Chondrocyte (in vitro differentiated cells): Measurements from ENCODE around the gene HACD4. TPM values are rescaled to one million over a fixed set of nuclear protein-coding genes. Genes with fewer than 3 reads are reported as not detected.

ENCODE experiments used
- DNase-seq: peaks from one replicate; pipeline ENCODE4 v3.0.0; 2021; ENCODE audit warnings: mixed read lengths, low spot score
- H3K27ac Mint-ChIP-seq: one replicate; pipeline ENCODE4 v1.8.0; 2021; ENCODE audit warnings: mild to moderate bottlenecking, moderate library complexity, mixed read lengths; ENCODE audit not compliant: unreplicated experiment
- H3K27me3 Mint-ChIP-seq: 2 replicates; pipeline ENCODE4 v1.8.0; 2021; ENCODE audit warnings: low read depth, mixed read lengths
- H3K36me3 Mint-ChIP-seq: 2 replicates; pipeline ENCODE4 v1.8.0; 2021; ENCODE audit warnings: low read depth, mixed read lengths
- H3K4me1 Mint-ChIP-seq: 2 replicates; pipeline ENCODE4 v1.8.0; 2021; ENCODE audit warnings: low read depth, mild to moderate bottlenecking, mixed read lengths
- H3K4me3 Mint-ChIP-seq: one replicate; pipeline ENCODE4 v1.8.0; 2021; ENCODE audit warnings: mild to moderate bottlenecking, moderate library complexity, mixed read lengths; ENCODE audit not compliant: unreplicated experiment
- H3K9me3 Mint-ChIP-seq: 2 replicates; pipeline ENCODE4 v1.8.0; 2021; ENCODE audit warnings: low read depth, mixed read lengths
- total RNA-seq: library from RNA; stranded (reverse); gene quantifications from 3 replicates; pipeline ENCODE4 v1.2.1, GENCODE V29; 2021
- TF ChIP-seq, protein P1 (sequence below): fragments of 200-600 bp; sonication (generic); IDR thresholded peaks from 2 replicates; pipeline ENCODE4 v1.5.0; 2021; ENCODE audit warnings: antibody characterized with exemption, mild to moderate bottlenecking, moderate library complexity

The HACD4 gene
- total RNA-seq, 1 donor from 2014 or later: 0.97 TPM

DNA sequence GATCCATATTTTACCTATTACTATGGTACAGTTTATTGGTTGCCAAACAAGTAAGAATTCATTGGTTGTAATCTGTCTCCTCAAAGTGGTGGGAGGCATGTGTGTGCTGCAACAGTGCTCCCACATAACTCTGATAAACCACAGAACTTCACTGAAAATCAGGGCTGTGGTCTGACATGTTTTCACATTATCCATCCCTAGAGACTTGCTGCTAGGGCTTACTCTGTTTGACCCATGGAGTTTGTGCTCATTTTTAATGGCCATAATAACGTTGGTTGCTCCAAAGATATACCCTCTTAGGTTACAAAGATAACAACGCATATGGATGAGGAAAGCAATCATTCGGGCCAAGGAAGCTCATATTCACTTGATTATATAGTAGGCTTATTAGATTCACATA, 37.0 kb downstream of the HACD4 start:
- TF ChIP-seq, protein P1, sequence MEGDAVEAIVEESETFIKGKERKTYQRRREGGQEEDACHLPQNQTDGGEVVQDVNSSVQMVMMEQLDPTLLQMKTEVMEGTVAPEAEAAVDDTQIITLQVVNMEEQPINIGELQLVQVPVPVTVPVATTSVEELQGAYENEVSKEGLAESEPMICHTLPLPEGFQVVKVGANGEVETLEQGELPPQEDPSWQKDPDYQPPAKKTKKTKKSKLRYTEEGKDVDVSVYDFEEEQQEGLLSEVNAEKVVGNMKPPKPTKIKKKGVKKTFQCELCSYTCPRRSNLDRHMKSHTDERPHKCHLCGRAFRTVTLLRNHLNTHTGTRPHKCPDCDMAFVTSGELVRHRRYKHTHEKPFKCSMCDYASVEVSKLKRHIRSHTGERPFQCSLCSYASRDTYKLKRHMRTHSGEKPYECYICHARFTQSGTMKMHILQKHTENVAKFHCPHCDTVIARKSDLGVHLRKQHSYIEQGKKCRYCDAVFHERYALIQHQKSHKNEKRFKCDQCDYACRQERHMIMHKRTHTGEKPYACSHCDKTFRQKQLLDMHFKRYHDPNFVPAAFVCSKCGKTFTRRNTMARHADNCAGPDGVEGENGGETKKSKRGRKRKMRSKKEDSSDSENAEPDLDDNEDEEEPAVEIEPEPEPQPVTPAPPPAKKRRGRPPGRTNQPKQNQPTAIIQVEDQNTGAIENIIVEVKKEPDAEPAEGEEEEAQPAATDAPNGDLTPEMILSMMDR: no peak
- Mint-ChIP-seq H3K4me3 (no peak overlapping the region), H3K36me3 (peaks cover 27% of the 10 kb centered on the region), H3K27me3 (no peaks in the 10 kb centered on the region), H3K9me3 (no peaks in the 10 kb centered on the region), H3K27ac (no peak overlapping the region), H3K4me1 (peaks cover 11% of the 10 kb centered on the region)
- no peak for DNase-seq

DNA sequence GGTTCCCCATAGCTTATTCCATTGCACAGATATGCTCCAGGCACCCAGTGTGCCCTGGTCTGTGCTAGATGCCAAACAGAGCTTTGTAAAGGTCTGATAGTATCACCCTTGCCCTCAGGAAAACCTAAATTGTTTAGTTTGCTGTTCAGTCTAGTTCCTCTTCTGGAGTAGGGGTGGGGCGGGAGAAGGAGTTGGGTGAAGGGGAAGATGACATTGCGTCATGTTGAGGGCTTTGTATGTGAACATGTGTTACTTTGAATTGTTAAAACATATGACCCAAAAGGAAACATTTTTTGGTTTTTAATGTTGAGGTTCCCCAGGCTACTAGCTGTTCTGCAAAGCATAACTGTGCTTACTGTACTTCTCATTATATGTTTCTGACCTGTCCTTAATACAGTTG, 40.6 kb downstream of the HACD4 start:
- DNase-seq: no peak
- no peak overlapping the region for H3K4me3 Mint-ChIP-seq
- H3K4me1 Mint-ChIP-seq: peaks cover 27% of the 10 kb centered on the region
- TF ChIP-seq, protein P1: no peak
- no peaks in the 10 kb centered on the region for H3K27me3 Mint-ChIP-seq
- no peaks in the 10 kb centered on the region for H3K9me3 Mint-ChIP-seq
- H3K27ac Mint-ChIP-seq: no peak overlapping the region
- H3K36me3 Mint-ChIP-seq: peaks cover 27% of the 10 kb centered on the region

DNA sequence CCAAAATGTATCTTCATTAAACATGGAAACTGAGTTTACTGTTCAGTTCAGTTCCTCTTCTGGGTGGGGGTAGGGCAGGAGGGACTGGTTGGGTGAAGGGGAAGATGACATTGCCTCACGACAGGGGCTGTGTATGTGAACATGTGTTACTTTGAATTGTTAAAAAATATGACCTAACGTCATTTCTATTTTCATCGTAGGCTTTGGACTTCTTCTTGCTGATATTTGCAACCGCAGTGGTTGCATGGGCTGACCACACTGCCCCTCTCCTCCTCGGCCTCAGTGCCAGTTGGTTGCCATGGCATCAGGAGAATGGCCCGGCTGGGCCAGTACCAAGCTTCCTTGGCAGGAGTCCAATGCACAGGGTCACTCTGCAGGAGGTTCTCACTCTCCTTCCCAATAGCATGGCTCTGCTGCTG, 41.5 kb downstream of the HACD4 start:
- Mint-ChIP-seq H3K4me3 (no peak overlapping the region), H3K27ac (no peak overlapping the region), H3K36me3 (peaks cover 22% of the 10 kb centered on the region), H3K9me3 (no peaks in the 10 kb centered on the region), H3K27me3 (no peaks in the 10 kb centered on the region), H3K4me1 (peaks cover 27% of the 10 kb centered on the region)
- no peak for DNase-seq
- TF ChIP-seq, protein P1: no peak

DNA sequence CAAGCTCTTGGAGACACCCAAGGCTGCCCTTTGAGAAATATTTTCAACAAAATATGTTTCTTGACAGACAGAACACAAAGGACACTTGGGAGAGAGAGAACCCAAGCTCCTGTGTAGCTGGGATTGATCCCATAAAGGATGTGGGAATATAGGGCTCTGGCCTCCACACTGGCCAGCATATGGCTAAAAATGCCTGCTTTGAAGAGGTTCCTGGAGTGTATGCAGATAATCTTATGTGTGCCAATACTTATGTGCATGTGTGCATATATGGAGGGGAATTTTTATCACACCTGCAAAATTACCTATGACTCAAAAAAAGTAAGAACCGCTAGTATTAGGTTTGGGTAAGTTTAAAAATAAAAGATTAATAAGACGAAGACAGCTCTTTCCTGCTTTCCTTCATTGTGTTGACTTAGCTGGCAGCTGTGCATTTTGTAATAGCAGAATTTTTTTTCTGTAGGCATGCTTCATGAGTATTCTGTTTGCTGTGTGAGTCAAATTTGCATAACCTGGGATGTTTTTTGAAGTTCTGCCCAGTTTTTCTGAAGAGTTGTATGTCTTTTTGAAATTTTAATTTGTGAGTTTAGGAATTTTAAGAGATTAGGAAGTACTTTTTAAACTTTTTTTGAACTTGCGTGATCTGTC, 42.6 kb downstream of the HACD4 start:
- DNase-seq: no peak
- H3K4me1 Mint-ChIP-seq: peaks cover 38% of the 10 kb centered on the region
- TF ChIP-seq, protein P1: no peak
- no peak overlapping the region for H3K4me3 Mint-ChIP-seq
- H3K36me3 Mint-ChIP-seq: peaks cover 20% of the 10 kb centered on the region
- H3K9me3 Mint-ChIP-seq: no peaks in the 10 kb centered on the region
- H3K27ac Mint-ChIP-seq: no peak overlapping the region
- H3K27me3 Mint-ChIP-seq: no peaks in the 10 kb centered on the region

DNA sequence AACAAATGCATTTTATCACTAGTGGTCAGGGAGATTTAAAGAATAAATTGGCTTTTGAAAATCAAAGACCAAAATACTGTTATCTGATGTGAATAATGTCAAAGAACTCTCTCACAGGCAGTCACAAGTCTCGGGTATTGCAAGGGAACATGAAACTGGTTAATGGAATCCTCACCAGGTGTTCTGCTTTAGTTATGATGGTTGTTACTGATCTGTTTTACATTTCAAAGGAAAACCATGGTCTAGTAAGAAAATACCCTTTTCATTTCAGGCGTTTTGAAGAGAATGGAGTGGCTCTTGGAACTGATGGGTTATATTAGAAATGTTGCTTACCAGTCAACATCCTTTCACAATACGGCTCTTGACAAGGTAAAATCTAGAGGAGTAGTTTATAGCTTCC, 43.4 kb downstream of the HACD4 start:
- no peaks in the 10 kb centered on the region for H3K9me3 Mint-ChIP-seq

More for the DNA sequence above, 43.4 kb downstream of the HACD4 start:
- no peaks in the 10 kb centered on the region for H3K27me3 Mint-ChIP-seq
- H3K36me3 Mint-ChIP-seq: peaks cover 17% of the 10 kb centered on the region
- no peak overlapping the region for H3K27ac Mint-ChIP-seq
- DNase-seq: no peak
- TF ChIP-seq, protein P1: no peak
- H3K4me3 Mint-ChIP-seq: no peak overlapping the region
- H3K4me1 Mint-ChIP-seq: peaks cover 38% of the 10 kb centered on the region
